ENCODE results near the gene EPHB1.
"Not testable (repeated sequence)": the region's sequence is repeated elsewhere in the genome, so short reads cannot be mapped to it uniquely, and the experiment has no call there.

Gene EPHB1

GRCh38 chr3:134976948-134977347, 181.9 kb downstream of the EPHB1 start:
- no peak overlapping the region for H3K4me3 Mint-ChIP-seq
- no peaks in the 10 kb centered on the region for H3K36me3 Mint-ChIP-seq
- peaks cover 0 to 7% of the 10 kb centered on the region in 2 donors for H3K27me3 Mint-ChIP-seq
- ATAC-seq (replicated peaks) (no peak), DNase-seq (no peak)
- no peaks in the 10 kb centered on the region for H3K9me3 Mint-ChIP-seq
- H3K27ac Mint-ChIP-seq = no peak overlapping the region
- no peaks in the 10 kb centered on the region for H3K4me1 Mint-ChIP-seq

- Mint-ChIP-seq H3K9me3 (no peaks in the 10 kb centered on the region), H3K4me1 (no peaks in the 10 kb centered on the region), H3K4me3 (no peak overlapping the region), H3K27ac (no peak overlapping the region), H3K36me3 (no peaks in the 10 kb centered on the region), H3K27me3 (peaks cover 0 to 7% of the 10 kb centered on the region in 2 donors)
- DNase-seq = no peak
- ATAC-seq (replicated peaks) = no peak
Measured at GRCh38 chr3:134978658-134979057, 183.6 kb downstream of the EPHB1 start.

- ATAC-seq (replicated peaks) = no peak
- H3K9me3 Mint-ChIP-seq = no peaks in the 10 kb centered on the region
- H3K27me3 Mint-ChIP-seq = no peaks in the 10 kb centered on the region
- no peak overlapping the region for H3K4me3 Mint-ChIP-seq
- no peaks in the 10 kb centered on the region for H3K4me1 Mint-ChIP-seq
- no peaks in the 10 kb centered on the region for H3K36me3 Mint-ChIP-seq
- H3K27ac Mint-ChIP-seq = no peak overlapping the region
- no peak for DNase-seq
Measured at GRCh38 chr3:134985864-134986715, 191.0 kb downstream of the EPHB1 start.

GRCh38 chr3:134988666-134989065, 193.6 kb downstream of the EPHB1 start:
- Mint-ChIP-seq H3K27me3 (peaks cover 0 to 6% of the 10 kb centered on the region in 2 donors), H3K27ac (no peak overlapping the region), H3K36me3 (no peaks in the 10 kb centered on the region), H3K4me1 (no peaks in the 10 kb centered on the region), H3K9me3 (no peaks in the 10 kb centered on the region), H3K4me3 (no peak overlapping the region)
- no peak for ATAC-seq (replicated peaks)
- DNase-seq = no peak

GRCh38 chr3:134991003-134991402, 195.9 kb downstream of the EPHB1 start:
- peaks cover 0 to 6% of the 10 kb centered on the region in 2 donors for H3K27me3 Mint-ChIP-seq
- no peak overlapping the region for H3K27ac Mint-ChIP-seq
- H3K4me3 Mint-ChIP-seq = no peak overlapping the region
- DNase-seq (no peak), ATAC-seq (replicated peaks) (no peak)
- H3K4me1 Mint-ChIP-seq = no peaks in the 10 kb centered on the region
- H3K36me3 Mint-ChIP-seq = no peaks in the 10 kb centered on the region
- H3K9me3 Mint-ChIP-seq = no peaks in the 10 kb centered on the region

GRCh38 chr3:134991472-134992010, 196.5 kb downstream of the EPHB1 start:
- Mint-ChIP-seq H3K36me3 (no peaks in the 10 kb centered on the region), H3K4me1 (no peaks in the 10 kb centered on the region), H3K27ac (no peak overlapping the region), H3K27me3 (peaks cover 0 to 6% of the 10 kb centered on the region in 2 donors), H3K4me3 (no peak overlapping the region), H3K9me3 (no peaks in the 10 kb centered on the region)
- ATAC-seq (replicated peaks) (no peak), DNase-seq (no peak)

GRCh38 chr3:134992180-134992579, 197.1 kb downstream of the EPHB1 start:
- H3K4me1 Mint-ChIP-seq = no peaks in the 10 kb centered on the region
- DNase-seq (no peak), ATAC-seq (replicated peaks) (no peak)
- H3K27ac Mint-ChIP-seq = no peak overlapping the region
- no peaks in the 10 kb centered on the region for H3K36me3 Mint-ChIP-seq
- H3K9me3 Mint-ChIP-seq = no peaks in the 10 kb centered on the region
- no peak overlapping the region for H3K4me3 Mint-ChIP-seq
- H3K27me3 Mint-ChIP-seq = peaks cover 0 to 6% of the 10 kb centered on the region in 2 donors

- Mint-ChIP-seq H3K27me3 (peaks cover 0 to 6% of the 10 kb centered on the region in 2 donors), H3K27ac (no peak overlapping the region), H3K36me3 (no peaks in the 10 kb centered on the region), H3K4me1 (no peaks in the 10 kb centered on the region), H3K9me3 (no peaks in the 10 kb centered on the region), H3K4me3 (no peak overlapping the region)
- ATAC-seq (replicated peaks) (no peak), DNase-seq (no peak)
Measured at GRCh38 chr3:134992586-134992985, 197.5 kb downstream of the EPHB1 start.

- ATAC-seq (replicated peaks) = no peak
- no peak for DNase-seq
- H3K9me3 Mint-ChIP-seq = no peaks in the 10 kb centered on the region
- no peak overlapping the region for H3K4me3 Mint-ChIP-seq
- peaks cover 0 to 6% of the 10 kb centered on the region in 2 donors for H3K27me3 Mint-ChIP-seq
- no peak overlapping the region for H3K27ac Mint-ChIP-seq
- H3K4me1 Mint-ChIP-seq = no peaks in the 10 kb centered on the region
- no peaks in the 10 kb centered on the region for H3K36me3 Mint-ChIP-seq
Measured at GRCh38 chr3:134993011-134993410, 198.0 kb downstream of the EPHB1 start.

- Mint-ChIP-seq H3K27me3 (peaks cover 0 to 7% of the 10 kb centered on the region in 2 donors), H3K27ac (no peak overlapping the region), H3K36me3 (no peaks in the 10 kb centered on the region), H3K4me1 (no peaks in the 10 kb centered on the region), H3K4me3 (no peak overlapping the region), H3K9me3 (no peaks in the 10 kb centered on the region)
- no peak for DNase-seq
- no peak for ATAC-seq (replicated peaks)
Measured at GRCh38 chr3:134998158-134998557, 203.1 kb downstream of the EPHB1 start.

GRCh38 chr3:134998855-134999254, 203.8 kb downstream of the EPHB1 start:
- peaks cover 0 to 7% of the 10 kb centered on the region in 2 donors for H3K27me3 Mint-ChIP-seq
- no peaks in the 10 kb centered on the region for H3K9me3 Mint-ChIP-seq
- H3K36me3 Mint-ChIP-seq = no peaks in the 10 kb centered on the region
- ATAC-seq (replicated peaks) = no peak
- H3K4me1 Mint-ChIP-seq = no peaks in the 10 kb centered on the region
- no peak overlapping the region for H3K4me3 Mint-ChIP-seq
- no peak overlapping the region for H3K27ac Mint-ChIP-seq
- no peak for DNase-seq

- ATAC-seq (replicated peaks) (no peak), DNase-seq (no peak)
- no peaks in the 10 kb centered on the region for H3K4me1 Mint-ChIP-seq
- no peak overlapping the region for H3K4me3 Mint-ChIP-seq
- H3K27me3 Mint-ChIP-seq = peaks cover 0 to 7% of the 10 kb centered on the region in 2 donors
- H3K9me3 Mint-ChIP-seq = no peaks in the 10 kb centered on the region
- no peaks in the 10 kb centered on the region for H3K36me3 Mint-ChIP-seq
- no peak overlapping the region for H3K27ac Mint-ChIP-seq
Measured at GRCh38 chr3:135000465-135000864, 205.4 kb downstream of the EPHB1 start.

- DNase-seq; H3K4me3 Mint-ChIP-seq; H3K9me3 Mint-ChIP-seq; H3K27me3 Mint-ChIP-seq; H3K4me1 Mint-ChIP-seq; H3K27ac Mint-ChIP-seq; H3K36me3 Mint-ChIP-seq; ATAC-seq (replicated peaks): not testable (repeated sequence)
Measured at GRCh38 chr3:135005616-135006015, 210.6 kb downstream of the EPHB1 start.

GRCh38 chr3:135007607-135008006, 212.5 kb downstream of the EPHB1 start:
- H3K36me3 Mint-ChIP-seq = no peaks in the 10 kb centered on the region
- no peak for DNase-seq

GRCh38 chr3:135008326-135008725, 213.3 kb downstream of the EPHB1 start:
- Mint-ChIP-seq H3K27me3 (peaks cover 0 to 10% of the 10 kb centered on the region in 2 donors), H3K36me3 (no peaks in the 10 kb centered on the region), H3K4me1 (no peaks in the 10 kb centered on the region), H3K27ac (no peak overlapping the region), H3K4me3 (no peak overlapping the region), H3K9me3 (peaks cover 2 to 7% of the 10 kb centered on the region in 2 donors)
- ATAC-seq (replicated peaks) (no peak), DNase-seq (no peak)

More at GRCh38 chr3:135007607-135008006, 212.5 kb downstream of the EPHB1 start:
- Mint-ChIP-seq H3K4me3 (no peak overlapping the region), H3K4me1 (no peaks in the 10 kb centered on the region), H3K9me3 (peaks cover 2 to 7% of the 10 kb centered on the region in 2 donors), H3K27ac (no peak overlapping the region), H3K27me3 (peaks cover 0 to 6% of the 10 kb centered on the region in 2 donors)
- ATAC-seq (replicated peaks) = no peak
